Lower leg skin (tissue), 3 donors: Measurements from ENCODE around the gene BRF1.

Source experiments
- CTCF ChIP-seq, 3 donors: fragments of 450-650 bp; IDR thresholded peaks; one replicate each; pipeline ENCODE4 v1.5.1; 2016; ENCODE audit warnings: antibody characterized with exemption in 3 of 3, mild to moderate bottlenecking in 3 of 3, moderate library complexity in 2 of 3
- POLR2A ChIP-seq, 2 donors: fragments of 450-650 bp; IDR thresholded peaks; one replicate each; pipeline ENCODE4 v1.6.1; 2016 to 2017; ENCODE audit warnings: antibody characterized with exemption in 2 of 2, mild to moderate bottlenecking in 1 of 2, moderate library complexity in 1 of 2

GRCh38 chr14:105203057-105203531, 97.7 kb downstream of the BRF1 start:
- TF ChIP-seq CTCF (IDR thresholded peaks at IDR 0.05) (peak in 1 of 3 donors; percentile 68), POLR2A (IDR thresholded peaks at IDR 0.05) (no peak)
